H9 (cell line): ENCODE data around the gene ETFDH. TPM values are rescaled to one million over a fixed set of nuclear protein-coding genes. Genes with fewer than 3 reads are reported as not detected.

Experiments
- DNase-seq: peaks from one replicate; pipeline ENCODE4 v3.0.0-alpha.2; 2017
- H2AFZ ChIP-seq: one replicate; pipeline ENCODE4 v1.6.1; 2013; ENCODE audit warnings: mild to moderate bottlenecking, low read length, control low read depth, moderate library complexity
- H2AK5ac ChIP-seq: 2 replicates; pipeline ENCODE4 v1.6.1; 2013; ENCODE audit warnings: low read length, control low read depth, mixed read lengths; ENCODE audit not compliant: insufficient read length
- H2BK120ac ChIP-seq: one replicate; pipeline ENCODE4 v1.6.1; 2013; ENCODE audit warnings: low read depth, mild to moderate bottlenecking, low read length, control low read depth, inconsistent platforms; ENCODE audit not compliant: poor library complexity, severe bottlenecking
- H2BK12ac ChIP-seq: 2 replicates; pipeline ENCODE4 v1.6.1; 2013; ENCODE audit warnings: low read length, control low read depth, mixed read lengths, low read depth; ENCODE audit not compliant: insufficient read length
- H2BK15ac ChIP-seq: 2 replicates; pipeline ENCODE4 v1.6.1; 2013; ENCODE audit warnings: low read depth, low read length, control low read depth
- H2BK20ac ChIP-seq: one replicate; pipeline ENCODE4 v1.6.1; 2013; ENCODE audit warnings: low read depth, mild to moderate bottlenecking, low read length, control low read depth, inconsistent platforms; ENCODE audit not compliant: poor library complexity, severe bottlenecking
- H2BK5ac ChIP-seq: 2 replicates; pipeline ENCODE4 v1.6.1; 2013; ENCODE audit warnings: low read length, control low read depth, mixed read lengths; ENCODE audit not compliant: insufficient read length
- H3K14ac ChIP-seq: 2 replicates; pipeline ENCODE4 v1.6.1; 2013; ENCODE audit warnings: low read length, control low read depth; ENCODE audit not compliant: insufficient read depth
- H3K18ac ChIP-seq: 2 replicates; pipeline ENCODE4 v1.6.1; 2013; ENCODE audit warnings: low read depth, mild to moderate bottlenecking, mixed read lengths, low read length, control low read depth; ENCODE audit not compliant: insufficient read length
- H3K23ac ChIP-seq: 2 replicates; pipeline ENCODE4 v1.6.1; 2013; ENCODE audit warnings: low read length, control low read depth, mixed read lengths, low read depth; ENCODE audit not compliant: insufficient read length
- H3K23me2 ChIP-seq: 2 replicates; pipeline ENCODE4 v1.6.1; 2013; ENCODE audit warnings: low read depth, mild to moderate bottlenecking, mixed read lengths, low read length, control low read depth; ENCODE audit not compliant: insufficient read length, poor library complexity, severe bottlenecking
- H3K27ac ChIP-seq: 2 replicates; pipeline ENCODE4 v1.5.1; 2013; ENCODE audit warnings: low read length, control low read depth, mixed read lengths, low read depth; ENCODE audit not compliant: insufficient read length
- H3K27me3 ChIP-seq: 2 replicates; pipeline ENCODE4 v1.6.1; 2013; ENCODE audit warnings: low read length, control low read depth, inconsistent platforms; ENCODE audit not compliant: insufficient read depth
- H3K4ac ChIP-seq: 2 replicates; pipeline ENCODE4 v1.6.1; 2013; ENCODE audit warnings: low read depth, mild to moderate bottlenecking, control low read depth, inconsistent platforms, low read length, moderate library complexity
- H3K4me1 ChIP-seq: 2 replicates; pipeline ENCODE4 v1.6.1; 2013; ENCODE audit warnings: low read length, control low read depth, inconsistent platforms; ENCODE audit not compliant: insufficient read depth
- H3K4me2 ChIP-seq: 2 replicates; pipeline ENCODE4 v1.6.1; 2013; ENCODE audit warnings: low read length, control low read depth, mixed read lengths; ENCODE audit not compliant: insufficient read length, insufficient read depth
- H3K56ac ChIP-seq: 2 replicates; pipeline ENCODE4 v1.6.1; 2013; ENCODE audit warnings: low read depth, mild to moderate bottlenecking, mixed read lengths, low read length, control low read depth; ENCODE audit not compliant: insufficient read length
- H3K79me1 ChIP-seq: 2 replicates; pipeline ENCODE4 v1.6.1; 2013; ENCODE audit warnings: low read depth, mild to moderate bottlenecking, moderate library complexity, low read length, control low read depth, inconsistent platforms; ENCODE audit not compliant: insufficient read depth, poor library complexity, severe bottlenecking
- H3K79me2 ChIP-seq: 2 replicates; pipeline ENCODE4 v1.6.1; 2013; ENCODE audit warnings: low read length, control low read depth, inconsistent platforms; ENCODE audit not compliant: insufficient read depth
- H3K9ac ChIP-seq: 2 replicates; pipeline ENCODE4 v1.6.1; 2013; ENCODE audit warnings: low read length, control low read depth, mixed read lengths; ENCODE audit not compliant: insufficient read length; ENCODE audit errors: extremely low read depth
- H3K9me3 ChIP-seq: one replicate; pipeline ENCODE4 v1.6.1; 2013; ENCODE audit warnings: low read depth, low read length, inconsistent platforms; ENCODE audit not compliant: control insufficient read depth
- H3T11ph ChIP-seq: one replicate; pipeline ENCODE4 v1.6.1; 2013; ENCODE audit warnings: mild to moderate bottlenecking, low read length, control low read depth, inconsistent platforms
- H4K20me1 ChIP-seq: one replicate; pipeline ENCODE4 v1.6.1; 2013; ENCODE audit not compliant: control insufficient read depth, insufficient read length, insufficient read depth
- H4K5ac ChIP-seq: 2 replicates; pipeline ENCODE4 v1.6.1; 2013; ENCODE audit warnings: low read depth, mild to moderate bottlenecking, mixed read lengths, low read length, control low read depth; ENCODE audit not compliant: insufficient read length
- H4K8ac ChIP-seq: replicated peaks from 2 replicates; pipeline ENCODE4 v1.6.1; 2013; ENCODE audit warnings: low read length, control low read depth, mixed read lengths, low read depth; ENCODE audit not compliant: insufficient read length
- H4K91ac ChIP-seq: 2 replicates; pipeline ENCODE4 v1.6.1; 2013; ENCODE audit warnings: low read depth, mild to moderate bottlenecking, moderate library complexity, mixed read lengths, low read length, control low read depth; ENCODE audit not compliant: insufficient read length
- H3K27ac Mint-ChIP-seq, 3 experiments: 2 replicates in 2 of 3; 3 replicates in 1 of 3; pipeline ENCODE4 v1.8.0; 2020 to 2021; ENCODE audit warnings: mixed read lengths in 3 of 3, mild to moderate bottlenecking in 1 of 3, moderate library complexity in 1 of 3
- H3K27me3 Mint-ChIP-seq: 2 replicates; pipeline ENCODE4 v1.8.0; 2021; ENCODE audit warnings: low read depth, mild to moderate bottlenecking, moderate library complexity, mixed read lengths
- H3K36me3 Mint-ChIP-seq, 3 experiments: 2 replicates in 2 of 3; 3 replicates in 1 of 3; pipeline ENCODE4 v1.8.0; 2020 to 2021; ENCODE audit warnings: low read depth in 3 of 3, mixed read lengths in 3 of 3; ENCODE audit not compliant: insufficient read depth in 1 of 3
- H3K4me1 Mint-ChIP-seq, 2 experiments: 2 replicates each; pipeline ENCODE4 v1.8.0; 2020; ENCODE audit warnings: mixed read lengths in 2 of 2
- H3K4me3 Mint-ChIP-seq, 2 experiments: 2 replicates in 1 of 2; 3 replicates in 1 of 2; pipeline ENCODE4 v1.8.0; 2020 to 2021; ENCODE audit warnings: mild to moderate bottlenecking in 2 of 2, mixed read lengths in 2 of 2, moderate library complexity in 1 of 2
- H3K9me3 Mint-ChIP-seq, 2 experiments: 2 replicates in 1 of 2; 3 replicates in 1 of 2; pipeline ENCODE4 v1.8.0; 2020; ENCODE audit warnings: mild to moderate bottlenecking in 2 of 2, mixed read lengths in 2 of 2, moderate library complexity in 1 of 2
- CTCF ChIP-seq: fragments of 200-600 bp; sonication (generic); conservative IDR thresholded peaks from 3 replicates; pipeline ENCODE4 v1.8.0; 2021; ENCODE audit warnings: antibody characterized with exemption, mild to moderate bottlenecking
- WGBS: extraction: QIAGEN DNeasy Blood & Tissue Kit; methylation state at CpG from one replicate; pipeline ENCODE4 v1.1.7; 2013; ENCODE audit warnings: missing lambda C conversion rate, low lambda C conversion rate, mixed read lengths; ENCODE audit not compliant: insufficient read length; ENCODE audit errors: extremely low coverage; 5-methylcytosine and 5-hydroxymethylcytosine counted together
- total RNA-seq: library from RNA; stranded (reverse); gene quantifications from 2 replicates; pipeline ENCODE4 v1.2.1, GENCODE V29; 2021

Gene ETFDH
- total RNA-seq, 1 experiment from 2014 or later = 12.8 TPM

DNA sequence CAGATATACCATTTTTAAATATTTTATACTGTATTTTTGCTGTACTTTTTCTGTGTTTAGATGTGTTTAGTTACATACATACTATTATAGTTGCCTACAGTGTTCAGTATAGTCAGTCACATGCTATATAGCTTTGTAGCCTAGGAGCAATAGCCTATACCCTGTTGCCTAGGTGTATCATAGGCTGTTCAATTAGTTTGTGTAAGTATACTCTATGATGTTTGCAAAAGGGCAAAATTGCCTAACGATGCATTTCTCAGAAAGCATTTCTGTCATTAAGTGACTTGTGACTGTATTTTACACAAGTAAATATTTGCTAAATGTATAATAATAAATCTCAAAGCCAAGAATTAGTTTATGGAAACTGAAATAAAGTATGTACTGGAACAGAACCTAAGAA lies 9.5 kb downstream of the ETFDH start:
- Histone ChIP-seq H3K27me3 (no peaks in the 10 kb centered on the region), H3K4me1 (no peaks in the 10 kb centered on the region), H3K56ac (no peak overlapping the region), H3K4ac (no peak overlapping the region), H3K27ac (no peak overlapping the region), H2BK15ac (no peak overlapping the region), H4K91ac (no peak overlapping the region), H3K23ac (no peak overlapping the region), H3K9ac (no peak overlapping the region), H3K4me2 (no peak overlapping the region), H3K23me2 (no peaks in the 10 kb centered on the region), H3K79me1 (no peaks in the 10 kb centered on the region), H3T11ph (no peak overlapping the region), H4K20me1 (no peaks in the 10 kb centered on the region), H2BK120ac (no peak overlapping the region), H4K8ac (no peak overlapping the region), H2AK5ac (no peak overlapping the region), H3K14ac (no peak overlapping the region), H3K79me2 (no peaks in the 10 kb centered on the region), H2AFZ (no peak overlapping the region), H3K18ac (no peak overlapping the region), H2BK20ac (no peak overlapping the region), H2BK12ac (no peak overlapping the region), H3K9me3 (no peaks in the 10 kb centered on the region), H2BK5ac (no peak overlapping the region), H4K5ac (no peak overlapping the region)
- Mint-ChIP-seq H3K36me3 (no peaks in the 10 kb centered on the region), H3K4me3 (no peak overlapping the region), H3K4me1 (peaks cover 4 to 5% of the 10 kb centered on the region in 2 experiments; a peak in 3 of 4 replicates), H3K27me3 (no peaks in the 10 kb centered on the region), H3K27ac (no peak overlapping the region), H3K9me3 (no peaks in the 10 kb centered on the region)
- no CpG with 5 or more reads among the region's 1 CpG for WGBS
- DNase-seq = no peak
- no peak for TF ChIP-seq CTCF
